ENCODE data around the gene ATG9A.

ATG9A gene

GRCh38 chr2:219175486-219175885, 54.0 kb downstream of the ATG9A start:
- FAIRE-seq, result no peak

- FAIRE-seq, result no peak
Observed at GRCh38 chr2:219174801-219175200, 54.6 kb downstream of the ATG9A start.

DNA sequence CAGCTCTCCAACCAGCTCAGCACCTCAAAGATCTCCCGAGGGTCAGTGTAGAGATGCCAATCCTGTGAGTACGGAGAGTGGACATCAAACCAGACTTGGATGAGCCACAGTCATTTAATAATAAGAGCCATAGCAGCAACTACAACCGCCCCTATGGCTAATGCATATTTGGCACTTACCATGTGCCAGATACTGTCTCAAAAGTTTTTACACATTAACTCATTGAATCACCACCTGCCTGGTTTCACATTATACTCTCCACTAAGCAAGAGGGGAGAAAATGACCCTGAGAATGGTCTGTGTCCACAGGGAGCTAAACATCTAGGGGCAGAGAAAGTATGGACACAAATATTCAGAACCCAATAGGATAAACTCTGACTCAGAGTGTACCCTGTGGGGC, 55.3 kb downstream of the ATG9A start:
- FAIRE-seq, result no peak

- FAIRE-seq, result no peak
Observed at GRCh38 chr2:219173176-219173575, 56.3 kb downstream of the ATG9A start.

DNA sequence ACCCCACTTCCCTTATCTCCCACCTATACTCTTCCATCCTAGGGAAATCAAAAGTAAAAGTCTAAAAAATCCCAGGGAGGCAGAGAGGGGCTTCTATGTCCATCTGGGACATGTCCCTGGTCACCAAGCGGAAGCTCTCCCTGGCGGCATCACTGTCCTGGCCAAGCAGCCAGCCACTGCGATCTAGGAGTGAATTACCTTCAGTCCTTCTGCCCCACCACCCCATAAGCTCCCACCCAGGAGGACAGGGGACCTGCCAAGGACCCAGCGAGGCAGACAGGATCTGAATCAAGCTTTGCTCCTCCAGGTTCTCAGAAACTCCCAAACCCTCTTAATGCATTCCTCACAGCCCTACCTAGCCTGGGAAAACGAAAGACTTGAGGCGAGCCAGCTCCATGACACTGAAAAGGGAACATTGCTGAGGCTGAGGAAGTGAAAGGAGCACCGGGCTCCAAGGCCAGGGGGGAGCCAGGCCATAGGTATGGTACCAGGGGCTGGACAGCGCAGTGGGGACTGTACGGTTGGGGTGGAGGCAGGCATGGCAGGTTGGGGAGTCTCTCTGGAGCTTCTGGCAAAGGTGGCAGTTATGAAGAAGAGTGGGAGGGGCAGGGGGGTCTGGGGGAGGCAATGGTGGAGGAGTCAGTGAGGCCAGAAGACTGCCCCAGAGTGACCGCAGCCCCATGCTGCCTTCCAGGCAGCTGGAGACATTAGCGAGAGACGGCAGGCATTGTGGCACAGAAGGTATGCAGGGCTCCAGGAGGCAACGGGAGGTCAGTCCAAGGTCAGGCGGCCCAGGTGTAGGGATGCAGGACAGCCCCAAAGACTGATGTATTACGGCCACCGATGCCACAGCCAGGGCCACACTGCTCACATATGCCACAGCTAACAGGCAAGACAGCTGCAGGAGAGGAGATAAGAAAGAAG, 56.9 kb downstream of the ATG9A start:
- no peak for FAIRE-seq

DNA sequence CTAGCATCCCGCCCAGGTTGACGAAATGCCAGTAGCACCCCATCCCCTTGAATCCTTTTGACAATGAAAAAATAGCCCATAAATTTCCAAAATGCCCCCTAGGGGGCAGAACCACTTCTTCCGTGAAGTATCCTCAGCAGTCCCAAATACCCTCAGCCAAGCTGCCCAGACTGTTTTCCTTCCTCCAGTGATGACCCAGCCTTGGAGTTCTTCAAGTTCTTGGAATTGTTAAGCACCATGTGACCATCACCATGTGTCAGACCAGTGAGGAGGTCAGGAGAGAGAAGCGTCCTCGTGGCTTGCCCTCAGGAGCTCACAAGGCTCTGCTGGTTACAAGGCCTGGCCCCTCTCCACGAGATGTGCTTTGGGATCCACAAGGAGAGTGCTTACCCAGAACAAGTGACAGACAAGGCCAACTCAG, 58.2 kb downstream of the ATG9A start:
- FAIRE-seq, result peak; percentile 43

GRCh38 chr2:219169930-219170654, 59.3 kb downstream of the ATG9A start, which contains the start of gene SLC23A3:
Gene SLC23A3, minus strand, starts transcription at chr2:219170029. Its CDS starts 45 bp downstream, at chr2:219169984.
- no peak for FAIRE-seq

Measured in A204.1 (cell line).